Activated naive CD4-positive, alpha-beta T cell treated with anti-CD3 and anti-CD28 coated beads, Interleukin-2, amount 50 U/mL, for 24 hours (primary cell): ENCODE results near the gene BCDIN3D.

Experiments used
- H3K27ac Mint-ChIP-seq: one replicate; pipeline ENCODE4 v1.8.0; 2021; ENCODE audit warnings: mild to moderate bottlenecking, mixed read lengths
- H3K27me3 Mint-ChIP-seq: one replicate; pipeline ENCODE4 v1.8.0; 2021; ENCODE audit warnings: mixed read lengths
- H3K36me3 Mint-ChIP-seq: one replicate; pipeline ENCODE4 v1.8.0; 2021; ENCODE audit warnings: mixed read lengths
- H3K4me1 Mint-ChIP-seq: one replicate; pipeline ENCODE4 v1.8.0; 2021; ENCODE audit warnings: mixed read lengths
- H3K4me3 Mint-ChIP-seq: one replicate; pipeline ENCODE4 v1.8.0; 2021; ENCODE audit warnings: mild to moderate bottlenecking, mixed read lengths
- H3K9me3 Mint-ChIP-seq: one replicate; pipeline ENCODE4 v1.8.0; 2021; ENCODE audit warnings: mixed read lengths

The BCDIN3D gene

DNA sequence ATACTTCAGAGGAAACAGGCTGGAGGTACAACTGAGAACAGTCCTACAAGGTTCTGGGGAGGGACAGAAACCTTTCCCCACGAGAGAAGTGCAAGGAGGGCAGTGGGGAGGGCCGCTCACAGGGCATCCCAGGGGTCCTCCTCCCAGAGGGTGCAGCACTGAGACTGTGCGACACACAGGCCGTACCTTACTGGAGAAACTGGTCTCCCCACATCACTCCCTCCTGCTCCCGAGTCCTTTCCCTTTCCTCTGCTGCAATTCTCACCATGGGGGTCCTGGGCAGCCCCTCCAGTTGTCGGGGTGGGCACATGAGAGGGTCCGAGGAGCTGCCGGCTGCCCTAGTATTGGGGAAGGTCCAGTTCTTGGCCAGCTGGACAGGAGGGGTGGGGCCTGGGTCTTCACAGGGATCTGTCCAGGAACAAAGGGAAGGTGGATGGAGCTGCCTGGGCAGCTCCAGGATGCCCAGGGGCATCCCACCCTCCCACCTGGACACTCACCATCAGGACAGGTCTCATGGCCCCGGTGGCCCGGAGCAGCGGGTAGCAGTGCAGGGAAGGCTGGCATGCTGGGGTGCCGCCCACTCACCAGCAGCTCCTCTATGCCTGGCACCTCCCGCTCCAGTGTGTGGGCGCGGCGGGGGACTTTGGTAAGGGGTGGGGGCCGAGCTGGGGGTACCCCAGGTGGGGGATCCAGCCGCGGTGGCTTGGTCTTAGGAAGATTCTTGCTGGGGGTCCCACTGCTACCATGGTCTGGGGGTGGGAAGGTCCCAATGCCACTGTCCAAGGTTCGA, 50.5 kb downstream of the BCDIN3D start:
- Mint-ChIP-seq H3K4me1 (no peaks in the 10 kb centered on the region), H3K4me3 (no peak overlapping the region), H3K36me3 (peaks cover 4% of the 10 kb centered on the region), H3K27me3 (no peaks in the 10 kb centered on the region), H3K9me3 (no peaks in the 10 kb centered on the region), H3K27ac (no peak overlapping the region)

DNA sequence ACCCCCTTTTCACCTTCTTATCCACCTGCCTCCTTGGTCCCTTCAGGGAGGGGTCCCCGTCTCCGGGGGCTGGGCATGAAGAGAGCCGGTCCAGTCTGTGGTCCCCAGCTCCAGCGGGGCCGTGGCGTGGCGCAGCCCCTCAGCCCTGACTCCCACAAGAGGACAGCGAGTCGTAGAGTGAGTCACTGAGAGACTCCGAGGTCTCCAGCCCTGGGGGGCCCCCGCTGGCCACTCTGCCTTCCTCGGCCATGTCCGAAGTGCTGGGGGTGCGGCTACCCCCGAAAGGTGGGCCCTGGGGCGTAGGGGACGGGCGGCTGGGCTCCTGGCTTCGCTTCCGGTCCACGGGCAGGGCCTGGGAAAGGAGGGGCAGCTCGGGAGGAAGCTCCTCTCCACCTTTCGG, 51.2 kb downstream of the BCDIN3D start:
- Mint-ChIP-seq H3K36me3 (peaks cover 4% of the 10 kb centered on the region), H3K9me3 (no peaks in the 10 kb centered on the region), H3K27ac (no peak overlapping the region), H3K4me1 (no peaks in the 10 kb centered on the region), H3K27me3 (no peaks in the 10 kb centered on the region), H3K4me3 (no peak overlapping the region)

DNA sequence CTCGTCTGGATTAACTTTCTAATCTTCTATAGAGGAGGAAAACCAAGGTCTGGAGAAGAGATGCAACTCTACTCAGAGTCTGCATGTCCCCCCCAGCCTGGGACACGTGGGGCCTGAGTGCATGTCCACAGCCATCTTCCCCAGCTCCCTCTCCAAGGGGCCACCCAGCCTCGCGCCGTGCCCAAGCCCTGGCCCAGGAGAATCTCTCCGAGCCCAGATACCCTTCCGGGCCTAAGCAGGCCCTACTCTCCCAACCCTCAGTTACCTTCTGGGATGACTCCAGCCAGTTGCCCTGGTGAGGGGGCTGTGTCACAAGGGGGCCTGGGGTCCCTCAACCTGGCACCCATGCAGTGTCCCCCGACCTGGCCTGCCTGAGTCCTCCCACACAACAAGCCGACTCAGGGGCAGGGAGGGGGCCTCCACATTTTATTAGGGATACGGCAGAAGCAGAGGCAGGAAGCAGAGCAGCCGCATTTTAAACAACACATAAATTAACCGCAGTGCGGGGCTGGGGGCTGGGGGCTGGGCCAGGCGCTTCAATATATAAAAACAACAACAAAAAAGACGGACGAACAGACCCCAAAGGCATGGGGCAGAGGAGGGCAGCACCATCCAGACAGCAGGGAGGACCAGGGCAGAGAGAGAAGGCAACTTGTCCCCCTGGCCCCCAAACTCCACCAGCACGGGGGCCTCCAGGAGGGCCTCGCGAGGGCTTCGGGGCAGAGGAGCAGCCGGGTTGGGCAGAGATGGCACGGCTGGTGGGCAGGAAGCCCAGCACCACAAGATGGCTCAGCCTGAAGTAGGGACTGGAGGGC, 52.0 kb downstream of the BCDIN3D start:
- peaks cover 4% of the 10 kb centered on the region for H3K36me3 Mint-ChIP-seq
- H3K27ac Mint-ChIP-seq = no peak overlapping the region
- no peak overlapping the region for H3K4me3 Mint-ChIP-seq
- H3K4me1 Mint-ChIP-seq = no peaks in the 10 kb centered on the region
- no peaks in the 10 kb centered on the region for H3K27me3 Mint-ChIP-seq
- no peaks in the 10 kb centered on the region for H3K9me3 Mint-ChIP-seq

- H3K9me3 Mint-ChIP-seq = no peaks in the 10 kb centered on the region
- peaks cover 4% of the 10 kb centered on the region for H3K36me3 Mint-ChIP-seq
- no peak overlapping the region for H3K4me3 Mint-ChIP-seq
- no peak overlapping the region for H3K27ac Mint-ChIP-seq
- no peaks in the 10 kb centered on the region for H3K4me1 Mint-ChIP-seq
- no peaks in the 10 kb centered on the region for H3K27me3 Mint-ChIP-seq
Measured at GRCh38 chr12:49789992-49790391, 52.9 kb downstream of the BCDIN3D start.

- H3K4me3 Mint-ChIP-seq = no peak overlapping the region
- H3K27ac Mint-ChIP-seq = no peak overlapping the region
Measured at GRCh38 chr12:49787672-49788071, 55.2 kb downstream of the BCDIN3D start.

More at GRCh38 chr12:49787672-49788071, 55.2 kb downstream of the BCDIN3D start:
- Mint-ChIP-seq H3K9me3 (no peaks in the 10 kb centered on the region), H3K4me1 (no peaks in the 10 kb centered on the region), H3K36me3 (peaks cover 4% of the 10 kb centered on the region), H3K27me3 (no peaks in the 10 kb centered on the region)
